Right hindlimb (tissue), 1 donor: ENCODE measurements around the gene ACSM6.

ENCODE experiments used
- DNase-seq: peaks from one replicate; pipeline ENCODE4 v3.0.0-alpha.2; 2018

Gene ACSM6

GRCh38 chr10:95273393-95274312 is 79.6 kb downstream of the ACSM6 start:
- no peak for DNase-seq

GRCh38 chr10:95275726-95276366 is 81.8 kb downstream of the ACSM6 start:
- DNase-seq: no peak

- DNase-seq: no peak
These were observed 82.5 kb downstream of the ACSM6 start for GRCh38 chr10:95276367-95277200.

GRCh38 chr10:95277201-95277570 is 83.1 kb downstream of the ACSM6 start:
- no peak for DNase-seq

- DNase-seq: no peak
These were observed 83.6 kb downstream of the ACSM6 start for GRCh38 chr10:95277614-95278013.
